ENCODE measurements around the gene TBC1D2B. TPM values are rescaled to one million over a fixed set of nuclear protein-coding genes. Genes with fewer than 3 reads are reported as not detected.

TBC1D2B gene
- total RNA-seq, 1 donor from 2014 or later: 63.6 TPM

- Histone ChIP-seq H3K4me1 (peaks cover 41% of the 10 kb centered on the region), H3K27ac (no peak overlapping the region), H3K4me3 (no peak overlapping the region), H3K36me3 (no peaks in the 10 kb centered on the region), H3K9me3 (no peaks in the 10 kb centered on the region), H3K27me3 (no peaks in the 10 kb centered on the region)
- DNase-seq (ENCODE audit: extremely low spot score in 2 of 2): peak in 1 of 2 donors; percentile 88
- intact Hi-C loops (cut with DNase I): no loop called here
- TF ChIP-seq CTCF (IDR thresholded peaks at IDR 0.05): no peak
- no peak for TF ChIP-seq POLR2A (IDR thresholded peaks at IDR 0.05)
- TF ChIP-seq POLR2AphosphoS5 (IDR thresholded peaks at IDR 0.05; ENCODE audit: insufficient read depth in 1 of 2, low read depth in 1 of 2): no peak
Observed at GRCh38 chr15:77986891-77987764, 90.4 kb downstream of the TBC1D2B start.

- intact Hi-C loops (cut with DNase I): no loop called here
- TF ChIP-seq POLR2AphosphoS5 (IDR thresholded peaks at IDR 0.05; ENCODE audit: insufficient read depth in 1 of 2, low read depth in 1 of 2): no peak
- TF ChIP-seq POLR2A (IDR thresholded peaks at IDR 0.05): no peak
- TF ChIP-seq CTCF (IDR thresholded peaks at IDR 0.05): no peak
- Histone ChIP-seq H3K27ac (no peak overlapping the region), H3K27me3 (no peaks in the 10 kb centered on the region), H3K4me1 (peaks cover 30% of the 10 kb centered on the region), H3K36me3 (no peaks in the 10 kb centered on the region), H3K9me3 (no peaks in the 10 kb centered on the region), H3K4me3 (no peak overlapping the region)
- DNase-seq (ENCODE audit: extremely low spot score in 2 of 2): no peak
Observed at GRCh38 chr15:77985931-77986480, 91.5 kb downstream of the TBC1D2B start.

GRCh38 chr15:77985031-77985930, 92.2 kb downstream of the TBC1D2B start:
- no peak overlapping the region for H3K4me3 ChIP-seq
- H3K36me3 ChIP-seq: no peaks in the 10 kb centered on the region
- H3K27me3 ChIP-seq: no peaks in the 10 kb centered on the region
- no peak overlapping the region for H3K27ac ChIP-seq
- DNase-seq (ENCODE audit: extremely low spot score in 2 of 2): peak in 1 of 2 donors; percentile 43
- H3K4me1 ChIP-seq: peaks cover 22% of the 10 kb centered on the region
- TF ChIP-seq POLR2A (IDR thresholded peaks at IDR 0.05): no peak
- TF ChIP-seq CTCF (IDR thresholded peaks at IDR 0.05): no peak
- no peak for TF ChIP-seq POLR2AphosphoS5 (IDR thresholded peaks at IDR 0.05; ENCODE audit: insufficient read depth in 1 of 2, low read depth in 1 of 2)
- intact Hi-C loops (cut with DNase I): no loop called here
- H3K9me3 ChIP-seq: no peaks in the 10 kb centered on the region

GRCh38 chr15:77984446-77984861, 93.1 kb downstream of the TBC1D2B start:
- Histone ChIP-seq H3K27ac (no peak overlapping the region), H3K9me3 (no peaks in the 10 kb centered on the region), H3K4me3 (no peak overlapping the region), H3K36me3 (no peaks in the 10 kb centered on the region), H3K4me1 (peaks cover 16% of the 10 kb centered on the region), H3K27me3 (no peaks in the 10 kb centered on the region)
- intact Hi-C loops (cut with DNase I): no loop called here
- TF ChIP-seq POLR2AphosphoS5 (IDR thresholded peaks at IDR 0.05; ENCODE audit: insufficient read depth in 1 of 2, low read depth in 1 of 2): no peak
- TF ChIP-seq POLR2A (IDR thresholded peaks at IDR 0.05): no peak
- no peak for TF ChIP-seq CTCF (IDR thresholded peaks at IDR 0.05)
- no peak for DNase-seq (ENCODE audit: extremely low spot score in 2 of 2)
